AML-193 (cell line): ENCODE measurements around the gene SH3BP5L.

ENCODE experiments used
- DNase-seq, 2 experiments: peaks; one replicate each; lab custom pipeline; 2025; lab: John Stamatoyannopoulos, UW

Gene SH3BP5L

DNA sequence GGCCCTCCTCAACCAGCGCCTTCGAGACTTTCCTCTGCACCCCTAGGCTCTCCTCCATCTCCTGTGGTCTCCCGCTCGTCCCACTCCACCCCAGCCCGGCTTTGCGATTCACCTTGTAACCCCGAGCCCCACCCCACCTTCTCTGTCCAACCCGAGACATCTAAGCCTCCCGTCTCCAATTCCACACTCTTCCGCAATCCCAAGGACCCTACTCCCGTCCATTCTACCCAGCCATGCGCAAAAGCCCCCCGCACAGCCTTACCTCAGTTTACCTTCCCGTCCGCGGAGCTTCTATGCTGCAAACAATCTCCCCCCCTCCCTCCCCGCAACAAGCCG, 174 bp downstream of the SH3BP5L start:
- DNase-seq, result no peak

DNA sequence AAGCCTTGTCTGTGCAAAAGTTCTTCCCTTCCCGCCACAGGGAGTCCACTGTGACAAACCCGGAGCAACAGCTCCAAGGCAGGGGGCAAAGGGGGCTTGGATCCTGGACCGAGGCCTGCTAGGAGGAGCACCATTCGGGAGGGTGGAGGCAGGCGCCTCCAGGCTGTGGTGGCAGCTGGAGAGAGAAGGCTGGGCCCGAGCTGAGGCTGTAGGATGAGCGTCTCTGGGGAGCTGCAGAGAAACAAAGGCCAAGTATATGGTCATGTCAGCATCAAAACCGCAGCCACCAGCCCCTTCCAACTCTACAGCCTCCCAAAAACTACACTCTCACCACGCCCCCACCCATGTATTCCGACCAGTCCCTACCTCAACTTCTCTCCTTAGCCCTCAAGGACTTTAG, 579 bp downstream of the SH3BP5L start:
- no peak for DNase-seq

DNA sequence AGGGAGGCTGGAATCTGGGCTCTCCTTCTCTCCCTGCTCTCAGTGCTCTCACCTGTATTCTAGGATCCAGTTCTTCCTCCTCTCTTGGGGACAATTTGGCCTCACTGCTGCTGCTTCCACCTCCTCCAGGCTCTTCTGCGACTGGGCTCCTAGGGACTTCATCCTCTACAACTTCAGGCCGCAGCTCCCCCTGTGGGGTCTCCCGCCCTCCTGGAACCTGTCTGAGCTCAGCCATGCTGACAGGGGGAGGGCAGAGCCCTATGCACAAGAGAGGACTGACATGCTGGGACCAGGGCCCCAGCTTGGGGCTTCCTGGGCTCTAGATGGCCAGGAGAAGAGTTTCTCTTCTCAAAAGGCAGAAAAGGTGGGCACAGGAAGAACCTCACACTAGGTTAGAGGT, 1.0 kb downstream of the SH3BP5L start:
- no peak for DNase-seq

DNA sequence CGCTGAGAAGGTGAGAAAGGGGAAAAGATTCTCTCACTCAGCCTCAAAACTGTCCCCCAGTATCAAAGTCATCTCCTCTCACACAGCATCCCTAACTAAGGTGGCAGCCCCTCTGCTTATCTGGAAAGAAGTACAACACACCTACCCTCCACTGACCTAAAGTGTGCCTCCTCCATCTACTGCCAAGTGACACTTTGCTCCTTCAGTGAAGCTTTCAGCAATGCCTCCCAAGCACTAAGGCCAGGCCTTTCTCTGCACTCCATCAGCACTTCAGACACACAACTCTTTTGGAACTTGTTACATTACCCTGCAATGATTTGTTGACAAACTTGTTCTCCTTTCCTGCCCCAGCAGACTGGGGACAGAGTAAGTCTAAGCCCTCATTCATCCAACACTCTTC, 1.4 kb downstream of the SH3BP5L start:
- no peak for DNase-seq

DNA sequence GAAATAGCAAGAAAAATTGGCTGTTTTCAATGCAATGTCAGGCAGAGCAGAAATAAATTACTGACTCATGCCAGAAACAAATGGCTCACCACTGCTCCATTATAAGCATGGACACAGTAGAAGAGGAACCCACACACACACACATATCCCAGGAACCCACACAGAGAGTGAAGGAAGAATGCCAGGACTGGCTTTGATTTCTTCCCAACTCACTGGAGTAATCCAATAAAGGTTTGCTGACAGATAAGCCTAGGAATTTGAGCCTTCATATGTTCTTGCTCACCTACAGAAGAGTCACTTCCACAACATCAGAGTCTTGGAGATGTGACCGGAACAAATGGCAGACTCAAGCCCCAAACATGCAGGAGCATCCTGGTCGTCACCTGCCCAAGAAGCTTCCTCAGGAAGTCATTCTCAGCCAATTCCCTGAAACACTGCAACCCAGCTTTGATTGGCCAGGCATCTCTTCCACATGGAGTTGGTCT, 2.2 kb downstream of the SH3BP5L start:
- DNase-seq, result no peak

DNA sequence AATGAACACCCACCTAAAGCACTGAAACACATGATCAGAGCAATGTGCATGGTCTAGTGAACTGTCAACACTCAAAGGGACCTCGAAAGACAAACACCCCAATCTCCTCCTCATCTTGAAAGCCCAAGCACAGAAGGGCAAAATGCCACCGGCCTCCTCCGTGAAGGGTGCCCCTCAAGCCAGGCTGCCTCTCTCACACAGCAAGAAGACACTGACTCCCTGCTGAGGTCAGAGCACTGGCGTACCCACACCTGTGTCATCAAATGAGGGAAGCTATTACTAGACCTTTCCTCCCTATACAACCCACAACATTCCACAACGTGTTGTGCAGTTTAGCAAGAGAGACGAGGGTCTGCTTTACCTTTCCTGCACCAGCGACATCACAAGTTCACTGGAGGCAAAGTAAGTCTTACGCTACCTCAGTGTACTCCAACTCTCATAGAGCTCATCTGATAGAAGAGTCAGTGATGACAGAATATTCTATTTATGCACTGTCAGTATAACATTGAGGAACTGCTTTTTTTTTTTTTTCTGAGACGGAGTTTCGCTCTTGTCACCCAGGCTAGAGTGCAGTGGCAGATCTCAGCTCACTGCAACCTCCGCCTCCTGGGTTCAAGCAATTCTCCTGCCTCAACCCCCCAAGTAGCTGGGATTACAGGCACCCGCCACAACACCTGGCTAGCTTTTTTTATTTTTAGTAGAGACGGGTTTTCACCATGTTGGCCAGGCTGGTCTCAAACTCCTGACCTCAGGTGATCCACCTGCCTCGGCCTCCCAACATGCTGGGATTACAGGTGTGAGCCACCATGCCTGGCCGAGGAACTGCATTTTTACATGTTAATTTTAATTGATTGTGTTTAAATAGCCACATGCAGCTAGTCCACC, 3.3 kb downstream of the SH3BP5L start:
- DNase-seq, result peak; percentile 11 to 22

DNA sequence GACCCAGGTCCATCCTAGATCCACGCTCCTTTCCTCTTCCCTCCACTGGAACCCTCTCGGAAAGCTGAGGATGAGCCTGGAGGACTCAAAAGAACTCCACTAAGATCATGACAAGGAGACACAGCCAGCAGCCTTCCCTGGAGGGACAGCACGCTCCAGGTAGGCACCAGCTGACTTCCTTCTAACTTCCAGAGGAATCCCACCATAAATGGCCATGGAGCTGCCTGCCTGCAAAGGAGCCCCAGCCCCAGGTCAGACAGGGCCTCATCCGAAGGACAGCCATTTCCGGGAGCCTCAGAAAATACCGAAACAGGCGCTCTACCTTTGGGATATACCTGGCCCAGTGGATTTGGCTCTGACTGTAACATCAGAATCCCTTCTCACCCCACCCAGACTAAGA, 4.1 kb downstream of the SH3BP5L start:
- no peak for DNase-seq

DNA sequence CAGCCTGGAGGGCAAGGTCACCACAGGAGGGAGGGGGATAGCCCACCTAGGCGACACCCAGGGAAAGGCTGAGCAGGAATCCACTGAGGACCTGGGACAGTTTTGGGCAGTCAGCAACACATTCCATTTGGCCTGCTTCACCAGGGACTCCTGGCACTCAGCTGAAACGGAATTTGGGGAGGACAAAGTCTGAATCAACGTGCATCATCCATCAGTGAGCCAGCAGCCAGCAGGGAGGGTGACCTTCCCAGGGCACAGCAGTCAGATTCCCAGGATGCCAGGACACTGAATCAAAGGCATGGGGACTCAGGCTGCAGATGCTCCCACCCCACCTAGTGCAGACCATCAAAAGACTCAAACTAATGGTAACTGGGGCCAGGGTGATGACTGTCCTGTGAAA, 4.6 kb downstream of the SH3BP5L start:
- DNase-seq, result no peak

DNA sequence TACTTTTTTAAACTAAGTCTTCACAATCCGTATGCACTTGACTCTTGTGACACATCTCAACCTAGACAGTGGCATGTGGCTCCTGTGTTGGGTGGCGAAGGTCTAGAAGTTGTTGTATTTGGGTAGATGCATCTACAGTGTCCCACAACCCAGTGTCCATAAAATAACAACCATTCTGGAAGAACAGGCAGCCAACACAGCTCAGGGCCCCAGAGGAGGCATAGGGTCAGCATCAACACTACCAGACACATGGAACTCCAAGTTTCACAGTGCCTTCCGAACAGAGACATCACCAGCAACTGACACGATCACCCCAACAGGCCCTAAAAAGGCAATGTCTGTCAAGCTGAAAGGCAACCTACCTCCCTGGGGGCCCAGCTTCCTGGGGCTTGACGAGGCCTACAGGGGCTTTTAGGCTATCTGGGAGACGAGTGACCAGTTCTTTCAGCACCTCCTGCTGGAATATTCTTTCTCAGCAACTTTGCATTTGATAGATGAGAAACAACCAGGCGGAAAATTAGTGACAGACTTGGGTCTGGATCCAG, 5.6 kb downstream of the SH3BP5L start:
- DNase-seq, result no peak

DNA sequence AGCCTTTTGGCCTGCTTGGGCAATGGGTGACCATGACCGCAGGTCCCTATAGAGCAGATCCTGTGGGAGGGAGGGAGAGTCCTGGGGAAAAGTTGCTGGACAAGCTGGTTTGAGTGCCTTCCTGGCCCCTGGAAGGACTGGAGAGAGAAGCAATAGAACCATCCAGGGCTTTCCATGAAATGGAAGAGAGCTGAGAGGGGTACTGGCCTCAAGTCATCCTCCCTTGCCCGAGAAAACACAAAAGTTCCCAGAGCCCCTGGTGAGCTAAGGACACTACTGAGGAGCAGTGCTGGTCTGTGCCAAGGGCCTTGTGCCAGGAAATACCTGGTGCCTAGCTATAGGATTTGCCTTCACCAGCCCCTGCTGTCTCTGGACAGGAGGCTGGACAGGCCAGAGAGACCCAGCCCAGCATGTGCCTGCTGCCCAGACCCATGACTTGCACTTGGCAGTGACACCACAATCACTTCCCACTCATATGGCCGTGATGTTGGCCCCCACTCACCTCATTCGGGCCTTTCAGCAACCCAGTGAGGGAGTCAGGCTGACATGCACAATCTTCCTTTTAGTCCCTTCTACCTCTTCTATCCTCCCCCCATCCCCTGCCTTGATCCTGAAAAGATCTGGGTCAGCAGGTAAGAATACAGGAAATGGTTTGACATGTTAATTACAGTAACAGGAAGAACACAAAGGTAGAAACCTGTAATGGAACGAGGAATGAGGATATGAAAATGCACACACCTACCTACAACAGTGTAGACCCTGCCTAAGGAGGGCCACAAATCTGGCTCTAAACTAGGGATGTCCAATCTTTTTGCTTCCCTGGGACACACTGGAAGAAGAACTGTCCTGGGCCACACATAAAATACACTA, 7.0 kb downstream of the SH3BP5L start:
- DNase-seq, result no peak

DNA sequence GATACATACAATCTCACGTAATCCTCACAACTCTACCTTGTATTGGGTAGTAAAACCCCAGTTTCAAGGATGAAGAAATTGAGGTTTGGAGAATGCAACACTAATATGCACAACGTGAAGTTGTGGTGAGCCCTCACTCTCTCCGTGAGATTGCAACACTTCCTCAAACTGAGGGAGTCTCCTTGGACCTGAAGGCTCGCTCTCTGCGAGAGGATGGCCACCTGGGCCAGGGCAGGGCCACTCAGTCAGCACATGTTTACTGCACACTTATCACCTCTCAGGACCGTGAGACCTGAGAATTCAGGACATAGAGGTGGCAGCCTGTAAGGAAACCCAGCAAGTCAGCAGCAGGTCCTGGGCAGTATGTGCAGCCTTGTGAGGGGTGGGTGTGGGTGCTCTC, 8.7 kb downstream of the SH3BP5L start:
- peak; percentile 92 to 95 for DNase-seq

DNA sequence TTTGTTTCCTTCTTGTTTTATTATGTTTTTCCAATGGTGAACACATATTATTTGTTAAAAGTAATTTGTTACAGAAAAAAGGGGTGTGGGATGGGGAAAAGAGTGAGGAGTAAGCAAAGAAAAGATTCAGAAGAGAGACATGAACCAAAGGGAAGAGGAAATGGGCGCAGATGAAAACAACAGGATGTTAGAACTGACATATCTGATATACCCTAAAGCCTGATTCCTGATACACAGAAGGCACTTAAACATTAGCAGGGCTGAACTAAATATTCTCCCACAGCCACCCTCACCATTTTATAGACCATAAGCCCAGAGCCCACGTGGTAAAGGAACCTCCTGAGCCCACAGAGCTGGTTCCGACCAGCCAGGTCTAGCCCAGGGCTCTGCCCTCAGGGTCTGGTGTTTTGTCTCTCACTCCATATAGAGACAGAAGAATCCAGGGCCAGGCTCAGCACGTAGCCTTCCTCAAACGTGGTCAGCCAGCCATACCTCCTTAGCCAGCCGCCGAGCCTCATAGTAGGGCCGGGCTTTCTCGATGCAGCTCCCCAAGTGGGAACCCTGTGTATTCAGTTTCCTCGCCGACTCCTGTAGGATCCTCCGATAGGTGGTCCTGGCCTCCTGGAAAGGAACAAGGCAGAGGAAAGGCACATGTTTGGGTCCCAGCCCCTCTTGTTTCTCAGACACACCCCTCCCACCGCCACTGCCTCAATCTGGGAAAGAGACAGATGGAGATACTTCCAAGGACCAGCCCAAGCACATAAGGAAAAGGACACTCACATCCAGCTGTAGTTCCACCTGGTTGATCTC, 9.5 kb downstream of the SH3BP5L start:
- no peak for DNase-seq

DNA sequence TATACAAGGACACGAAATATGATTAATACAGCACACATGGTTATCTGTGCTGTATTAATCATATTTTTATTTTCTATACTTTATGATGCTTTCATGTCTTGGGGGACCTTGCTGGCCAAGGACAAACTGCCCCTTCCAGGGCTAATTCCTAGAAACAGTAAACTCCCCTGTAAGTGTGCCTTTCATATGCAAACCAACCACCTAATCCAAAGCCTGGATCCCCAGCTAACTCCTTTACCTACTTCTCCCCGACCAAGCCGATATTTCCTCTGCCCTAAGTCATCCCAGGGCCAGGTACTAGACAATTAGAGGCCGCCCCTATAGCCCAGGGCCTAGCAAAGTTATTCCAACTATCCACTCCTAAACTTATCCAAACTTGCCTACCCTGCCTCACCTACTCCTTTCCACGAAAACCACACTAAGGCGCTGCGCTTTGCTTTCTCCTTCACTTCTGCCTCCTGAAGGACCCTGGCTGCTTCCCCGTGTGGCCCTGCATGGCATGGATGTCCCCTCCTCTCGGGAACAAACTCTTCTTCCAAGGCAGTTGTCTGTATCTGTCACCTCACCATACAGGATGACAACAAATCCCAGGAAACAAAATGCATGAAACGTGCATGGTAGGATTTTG, 10.2 kb downstream of the SH3BP5L start:
- DNase-seq, result no peak

DNA sequence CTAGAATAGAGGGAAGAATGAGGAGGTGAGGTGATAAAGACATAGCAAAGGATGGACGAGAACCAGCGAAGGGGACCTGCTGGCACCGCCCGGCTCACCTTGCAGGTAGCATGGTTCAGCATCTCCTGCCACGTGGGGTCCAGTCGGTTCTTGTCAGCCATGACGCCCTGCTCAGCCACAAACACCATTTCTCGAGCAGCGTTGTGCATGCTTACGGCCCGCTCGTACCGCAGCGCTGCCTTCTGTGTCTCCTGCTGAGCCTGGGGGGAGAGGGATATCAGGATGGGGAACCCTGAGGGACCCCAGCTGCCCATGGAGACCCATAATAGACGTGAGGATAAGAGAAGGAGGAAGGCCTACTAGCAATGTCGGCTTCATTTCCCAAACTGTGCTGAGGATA, 11.4 kb downstream of the SH3BP5L start:
- no peak for DNase-seq

DNA sequence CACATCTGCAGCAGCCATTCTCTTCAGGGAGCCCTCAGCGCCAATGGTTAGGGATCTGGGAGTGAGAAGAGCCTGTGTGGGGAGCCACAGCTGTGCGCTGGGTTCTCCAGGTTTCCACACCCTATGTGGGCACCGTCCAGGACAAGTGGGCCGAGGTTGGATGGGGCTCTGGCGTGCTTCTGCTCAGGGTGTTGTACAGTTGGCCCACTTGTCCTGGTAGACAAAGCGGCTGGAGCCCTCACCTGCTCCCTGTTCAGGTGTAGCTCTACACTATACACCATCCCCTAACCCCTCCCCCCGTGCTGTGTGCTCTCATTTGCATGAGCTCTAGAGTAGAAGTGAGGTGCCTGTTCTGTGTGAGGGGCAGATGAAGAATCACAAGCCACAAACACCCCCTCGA, 12.2 kb downstream of the SH3BP5L start:
- DNase-seq, result no peak

DNA sequence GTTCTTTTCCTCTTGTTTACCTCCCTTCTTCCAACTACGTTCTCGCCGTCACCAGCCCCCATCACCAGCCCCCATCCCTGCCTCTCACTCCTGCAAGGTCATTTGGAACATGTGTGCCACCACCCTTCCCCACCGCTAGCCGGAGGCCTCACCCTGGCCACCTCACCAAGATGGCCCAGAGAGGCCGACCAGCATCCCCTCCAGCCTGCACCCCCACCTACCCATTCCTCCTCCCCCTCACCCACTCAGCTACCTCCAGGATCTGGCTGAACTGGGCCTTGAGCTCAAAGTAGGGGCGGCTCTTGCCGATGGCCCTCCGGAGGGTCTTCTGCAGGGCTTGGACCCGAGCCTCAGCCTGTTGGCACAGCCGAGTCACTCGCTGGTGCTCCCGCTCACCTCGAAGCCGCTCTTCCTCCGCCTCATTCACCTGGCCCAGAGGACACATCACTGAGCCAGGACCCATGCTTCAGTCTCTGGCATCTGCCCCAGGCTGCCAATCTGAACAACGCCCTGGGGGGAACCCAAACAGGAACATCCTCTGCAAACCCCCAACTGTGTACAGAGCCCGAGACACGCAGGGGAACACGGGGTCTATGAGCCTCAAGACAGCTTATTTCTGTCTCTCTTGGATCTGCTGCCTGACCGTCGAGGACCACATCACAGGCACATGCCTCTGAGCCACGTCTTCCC, 12.8 kb downstream of the SH3BP5L start:
- DNase-seq, result no peak

DNA sequence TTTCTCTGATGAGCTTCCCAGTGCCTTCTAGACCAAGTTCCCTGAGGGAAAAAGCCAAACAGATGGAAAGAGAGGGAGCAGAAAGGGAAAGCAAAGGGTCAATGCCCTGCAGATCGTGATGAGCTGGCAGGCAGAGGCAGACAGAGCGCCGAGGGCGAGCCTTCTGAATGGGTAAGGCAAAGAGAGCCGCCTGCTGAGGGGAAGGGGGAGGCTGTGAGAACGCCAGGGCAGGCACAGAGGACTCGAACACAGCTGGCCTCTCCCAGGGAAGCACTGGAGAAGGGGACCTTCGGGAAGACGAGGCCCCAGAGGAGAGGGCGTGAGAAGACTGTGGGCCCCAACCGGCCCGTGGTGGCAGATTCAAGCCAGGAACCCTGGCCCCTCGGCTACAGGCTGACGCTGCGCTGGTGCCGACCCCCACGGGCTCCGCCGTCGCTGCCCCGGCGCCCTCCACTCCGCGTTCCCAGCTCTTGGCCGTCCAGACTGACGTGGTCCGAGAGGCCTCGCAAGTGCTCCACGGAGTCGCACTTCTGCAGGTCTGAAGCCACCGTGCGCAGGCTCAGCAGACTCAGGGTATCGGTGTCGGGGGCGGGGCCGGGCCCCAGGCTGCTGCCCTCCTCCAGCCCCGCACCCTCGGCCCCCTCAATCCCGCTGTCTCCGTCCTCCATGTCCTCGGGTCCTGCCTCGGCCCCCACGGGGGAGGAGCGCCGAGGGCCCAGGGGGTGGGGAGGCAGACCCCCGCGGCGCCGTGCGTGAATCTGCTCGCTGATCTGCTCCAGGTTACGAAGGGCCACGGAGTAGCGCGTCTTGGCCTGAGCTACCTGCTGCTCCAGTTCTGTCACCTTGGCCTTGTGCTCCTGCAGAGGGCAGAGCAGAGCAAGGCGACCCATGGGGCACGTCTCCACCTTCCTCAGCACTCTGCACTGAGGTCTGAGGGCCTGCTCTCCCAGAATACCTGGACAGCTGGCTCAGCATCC, 13.9 kb downstream of the SH3BP5L start:
- DNase-seq, result no peak

DNA sequence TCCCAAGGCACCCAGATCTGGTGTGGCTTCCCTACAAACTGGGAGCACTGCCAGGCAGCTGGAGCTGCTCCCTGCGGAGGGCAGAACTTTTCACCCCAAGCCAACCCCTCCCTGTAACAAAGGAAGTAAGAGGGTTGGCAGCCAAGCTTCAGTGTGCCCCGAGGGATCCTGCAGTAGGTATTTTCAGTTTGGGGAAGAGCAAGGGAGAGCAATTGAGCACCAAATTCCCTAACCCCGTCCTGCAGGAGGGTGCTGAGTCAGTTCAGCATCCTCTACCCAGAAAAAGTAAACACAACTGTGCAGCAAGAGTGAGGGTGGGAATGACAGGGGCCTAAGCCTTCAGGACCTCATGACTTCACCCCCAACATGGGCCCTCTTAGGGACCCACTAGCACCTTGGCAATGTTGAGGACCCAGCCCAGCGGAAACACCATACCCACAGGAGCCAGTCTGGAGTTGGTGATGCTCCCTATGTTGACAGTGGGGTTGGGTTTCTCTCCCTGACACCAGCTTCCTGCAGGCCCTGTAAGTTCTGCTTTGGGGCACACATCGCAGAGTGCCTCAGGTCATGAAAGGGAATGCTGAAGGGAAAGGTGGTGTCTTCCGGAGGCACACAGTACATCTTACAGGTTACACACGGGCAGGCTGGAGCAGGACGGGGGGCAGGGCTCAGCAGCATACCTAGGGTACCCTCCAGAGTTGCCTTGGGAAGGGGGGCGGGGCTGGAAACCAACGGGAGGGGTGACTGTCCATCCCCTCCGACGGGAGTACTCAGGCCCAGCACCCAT, 14.8 kb downstream of the SH3BP5L start:
- no peak for DNase-seq
